Right cardiac atrium (tissue), 5 donors: ENCODE results near the gene ZHX3. TPM values are rescaled to one million over a fixed set of nuclear protein-coding genes. Genes with fewer than 3 reads are reported as not detected.

Experiments
- ATAC-seq, 2 donors: fragments of 200-7000 bp; cut with Tn5 transposase; one replicate each; pipeline versions ENCODE4 v1.8.0 to v1.9.1; 2020; ENCODE audit warnings: moderate library complexity in 2 of 2, mild to moderate bottlenecking in 1 of 2
- DNase-seq, 3 donors: peaks; one replicate each; pipeline ENCODE4 v3.0.0-alpha.2; 2020
- H3K27ac ChIP-seq: one replicate; pipeline ENCODE4 v1.5.1; 2013; ENCODE audit warnings: mild to moderate bottlenecking, low read length, control low read depth, moderate library complexity
- H3K27me3 ChIP-seq: one replicate; pipeline ENCODE4 v1.6.1; 2013; ENCODE audit not compliant: control insufficient read depth, insufficient read depth
- H3K4me1 ChIP-seq: one replicate; pipeline ENCODE4 v1.6.1; 2013; ENCODE audit warnings: low read length; ENCODE audit not compliant: control insufficient read depth, insufficient read depth
- H3K4me3 ChIP-seq: one replicate; pipeline ENCODE4 v1.5.1; 2013; ENCODE audit warnings: low read length, control low read depth
- H3K9me3 ChIP-seq: one replicate; pipeline ENCODE4 v1.6.1; 2013; ENCODE audit warnings: low read length; ENCODE audit not compliant: control insufficient read depth
- WGBS: extraction: QIAGEN DNeasy Blood & Tissue Kit; methylation state at CpG from one replicate; pipeline ENCODE4 v1.1.7; 2013; 5-methylcytosine and 5-hydroxymethylcytosine counted together
- intact Hi-C, 4 donors: fragments of 100-400 bp; cut with DNase I; formaldehyde crosslinking; loops; one replicate each; pipeline versions ENCODE4 v1.11.0 to v1.14.0; 2022 to 2023
- polyA plus RNA-seq: library from polyadenylated mRNA; stranded (reverse); fragments of 200-250 nt; gene quantifications from one replicate; pipeline ENCODE4 v1.2.3, GENCODE V29; 2013
- total RNA-seq, 4 donors: library from RNA; stranded (reverse); fragmentation: NEBNext Ultra II Directional; extraction: Animal tissue kit (Norgen Biotek cat#: 25700); gene quantifications; one replicate each; pipeline ENCODE4 v1.2.1, GENCODE V29; 2021
- donor health status: healthy with polysubstance abuse.
- donor health status: DM: no; HTN: yes; CAD: no.
- donor health status: DM: no; HTN: no; CAD: no.
- donor health status: DM: no; HTN: yes; CAD: no; lungs with severe emphysema.
- donor health status: DM: yes; HTN: yes; CAD: no.

ZHX3 gene
- total and polyA plus RNA-seq, 5 donors: 11.6 to 39.7 (median 33.4) TPM

- intact Hi-C loops: loop anchor here in 2 of 4 donors (5.0 to 10.0 kb wide), 4 partner anchors 62 to 245 kb away; partner anchors contain the start of gene LPIN3 (in 1 of the 2)
- Histone ChIP-seq H3K9me3 (no peaks in the 10 kb centered on the region), H3K27ac (no peak overlapping the region), H3K4me1 (peaks cover 7% of the 10 kb centered on the region), H3K4me3 (no peak overlapping the region), H3K27me3 (no peaks in the 10 kb centered on the region)
- ATAC-seq (peak in 1 of 2 donors; percentile 8), DNase-seq (peak in 1 of 3 donors; percentile 42)
- WGBS: 83% methylated on average over 14 of the region's 14 CpGs
Measured at GRCh38 chr20:41169791-41170351, 147.7 kb downstream of the ZHX3 start.

- WGBS: 88% methylated on average over 9 of the region's 9 CpGs
- intact Hi-C loops: no loop called here
- Histone ChIP-seq H3K4me1 (peaks cover 7% of the 10 kb centered on the region), H3K4me3 (no peak overlapping the region), H3K27ac (no peak overlapping the region), H3K27me3 (no peaks in the 10 kb centered on the region), H3K9me3 (no peaks in the 10 kb centered on the region)
- no peak for ATAC-seq
- peak in 1 of 3 donors; percentile 42 for DNase-seq
Measured at GRCh38 chr20:41169162-41169690, 148.3 kb downstream of the ZHX3 start.

- DNase-seq (peak in 1 of 3 donors; percentile 25), ATAC-seq (no peak)
- Histone ChIP-seq H3K4me1 (peaks cover 7% of the 10 kb centered on the region), H3K4me3 (no peak overlapping the region), H3K27ac (no peak overlapping the region), H3K9me3 (no peaks in the 10 kb centered on the region), H3K27me3 (no peaks in the 10 kb centered on the region)
- 92% methylated on average over 10 of the region's 10 CpGs for WGBS
- intact Hi-C loops: no loop called here
Measured at GRCh38 chr20:41168281-41169161, 149.0 kb downstream of the ZHX3 start.

GRCh38 chr20:41167481-41168253 lies 149.9 kb downstream of the ZHX3 start:
- DNase-seq (peak in 1 of 3 donors; percentile 27), ATAC-seq (no peak)
- Histone ChIP-seq H3K27me3 (no peaks in the 10 kb centered on the region), H3K4me1 (peaks cover 6% of the 10 kb centered on the region), H3K9me3 (no peaks in the 10 kb centered on the region), H3K4me3 (no peak overlapping the region), H3K27ac (no peak overlapping the region)
- WGBS: 86% methylated on average over 11 of the region's 11 CpGs
- intact Hi-C loops: no loop called here

- DNase-seq (no peak), ATAC-seq (no peak)
- WGBS: 88% methylated on average over 3 of the region's 3 CpGs
- Histone ChIP-seq H3K9me3 (no peaks in the 10 kb centered on the region), H3K27me3 (no peaks in the 10 kb centered on the region), H3K4me1 (no peaks in the 10 kb centered on the region), H3K27ac (no peak overlapping the region), H3K4me3 (no peak overlapping the region)
- intact Hi-C loops: no loop called here
Measured at GRCh38 chr20:41167118-41167470, 150.4 kb downstream of the ZHX3 start.

- Histone ChIP-seq H3K9me3 (no peaks in the 10 kb centered on the region), H3K4me3 (no peak overlapping the region), H3K27me3 (no peaks in the 10 kb centered on the region), H3K4me1 (no peaks in the 10 kb centered on the region), H3K27ac (no peak overlapping the region)
- DNase-seq (peak in 1 of 3 donors; percentile 45), ATAC-seq (no peak)
- intact Hi-C loops: no loop called here
- 90% methylated on average over 27 of the region's 27 CpGs for WGBS
Measured at GRCh38 chr20:41166201-41167117, 151.1 kb downstream of the ZHX3 start.

GRCh38 chr20:41165001-41165882 lies 152.3 kb downstream of the ZHX3 start:
- 92% methylated on average over 24 of the region's 24 CpGs for WGBS
- ATAC-seq (no peak), DNase-seq (peak in 1 of 3 donors; percentile 52)
- intact Hi-C loops: no loop called here
- no peak overlapping the region for H3K27ac ChIP-seq
- H3K9me3 ChIP-seq: no peaks in the 10 kb centered on the region
- peaks cover 2% of the 10 kb centered on the region for H3K4me1 ChIP-seq
- no peak overlapping the region for H3K4me3 ChIP-seq
- H3K27me3 ChIP-seq: no peaks in the 10 kb centered on the region

GRCh38 chr20:41163821-41164220 lies 153.7 kb downstream of the ZHX3 start:
- intact Hi-C loops: no loop called here
- H3K27me3 ChIP-seq: no peaks in the 10 kb centered on the region
- H3K9me3 ChIP-seq: no peaks in the 10 kb centered on the region
- H3K4me3 ChIP-seq: no peak overlapping the region
- no peak overlapping the region for H3K27ac ChIP-seq
- H3K4me1 ChIP-seq: peaks cover 10% of the 10 kb centered on the region
- ATAC-seq: no peak
- DNase-seq: peak in 1 of 3 donors; percentile 20
- WGBS: 95% methylated on average over 11 of the region's 11 CpGs

- H3K4me1 ChIP-seq: peaks cover 11% of the 10 kb centered on the region
- intact Hi-C loops: no loop called here
- H3K27ac ChIP-seq: no peak overlapping the region
- no peaks in the 10 kb centered on the region for H3K27me3 ChIP-seq
- no peak overlapping the region for H3K4me3 ChIP-seq
- 95% methylated on average over 11 of the region's 11 CpGs for WGBS
- ATAC-seq: no peak
- H3K9me3 ChIP-seq: no peaks in the 10 kb centered on the region
- peak in 2 of 3 donors; percentile 11 to 48 for DNase-seq
Measured at GRCh38 chr20:41162396-41162795, 155.1 kb downstream of the ZHX3 start.
